CD4-positive, alpha-beta memory T cell (primary cell): ENCODE results near the gene PRKAG2. TPM values are rescaled to one million over a fixed set of nuclear protein-coding genes. Genes with fewer than 3 reads are reported as not detected.

Source experiments
- CTCF ChIA-PET: fragments of 350-600 bp; sonication (Branson Sonifier 250); formaldehyde crosslinking; loops from one replicate; lab custom pipeline; 2021; ENCODE audit warnings: inconsistent platforms; ENCODE audit not compliant: partially characterized antibody; lab: Charles Lee
- POLR2A ChIA-PET: fragments of 350-600 bp; sonication (Branson Sonifier 250); formaldehyde crosslinking; loops from one replicate; lab custom pipeline; 2021; ENCODE audit not compliant: partially characterized antibody; lab: Charles Lee
- DNase-seq, 5 donors: peaks; one replicate each; pipeline versions ENCODE4 v3.0.0 to v3.0.0-alpha.2; 2020 to 2022; ENCODE audit warnings: mixed read lengths in 1 of 5
- H3K27ac ChIP-seq: one replicate; pipeline ENCODE4 v1.7.0; 2013; ENCODE audit warnings: low read depth, low read length
- H3K27me3 ChIP-seq: 2 replicates; pipeline ENCODE4 v1.7.0; 2013; ENCODE audit warnings: mild to moderate bottlenecking, low read length, moderate library complexity; ENCODE audit not compliant: insufficient read depth
- H3K36me3 ChIP-seq: 2 replicates; pipeline ENCODE4 v1.7.0; 2013; ENCODE audit warnings: mild to moderate bottlenecking, low read length, moderate library complexity; ENCODE audit not compliant: insufficient read depth
- H3K4me1 ChIP-seq: 2 replicates; pipeline ENCODE4 v1.7.0; 2013; ENCODE audit warnings: mild to moderate bottlenecking, low read length, moderate library complexity; ENCODE audit not compliant: insufficient read depth
- H3K4me3 ChIP-seq, 2 donors: one replicate each; pipeline ENCODE4 v1.7.0; 2013; ENCODE audit warnings: low read length in 2 of 2, mild to moderate bottlenecking in 1 of 2
- H3K9me3 ChIP-seq, 2 donors: one replicate each; pipeline ENCODE4 v1.7.0; 2013; ENCODE audit warnings: low read length in 2 of 2, control low read depth in 1 of 2; ENCODE audit not compliant: control insufficient read depth in 1 of 2
- H3K27ac Mint-ChIP-seq, 7 donors: one replicate each; pipeline ENCODE4 v1.8.0; 2020 to 2021; ENCODE audit warnings: mixed read lengths in 7 of 7, mild to moderate bottlenecking in 6 of 7, inconsistent platforms in 3 of 7, moderate library complexity in 3 of 7
- H3K27me3 Mint-ChIP-seq, 2 donors: one replicate each; pipeline ENCODE4 v1.8.0; 2020 to 2021; ENCODE audit warnings: mixed read lengths in 2 of 2
- H3K36me3 Mint-ChIP-seq, 2 donors: one replicate each; pipeline ENCODE4 v1.8.0; 2020 to 2021; ENCODE audit warnings: mixed read lengths in 2 of 2, inconsistent platforms in 1 of 2, mild to moderate bottlenecking in 1 of 2
- H3K4me1 Mint-ChIP-seq, 4 donors: one replicate each; pipeline ENCODE4 v1.8.0; 2020 to 2021; ENCODE audit warnings: mixed read lengths in 4 of 4, mild to moderate bottlenecking in 1 of 4
- H3K4me3 Mint-ChIP-seq, 8 donors: one replicate each; pipeline ENCODE4 v1.8.0; 2020 to 2021; ENCODE audit warnings: mixed read lengths in 8 of 8, mild to moderate bottlenecking in 7 of 8, moderate library complexity in 6 of 8, inconsistent platforms in 3 of 8
- H3K9me3 Mint-ChIP-seq, 8 donors: one replicate each; pipeline ENCODE4 v1.8.0; 2020 to 2021; ENCODE audit warnings: mixed read lengths in 8 of 8, mild to moderate bottlenecking in 5 of 8, inconsistent platforms in 3 of 8, moderate library complexity in 1 of 8
- intact Hi-C: fragments of 100-400 bp; cut with micrococcal nuclease; formaldehyde crosslinking; loops from one replicate; pipeline ENCODE4 v1.15.1; 2023
- polyA plus RNA-seq, 2 donors: library from polyadenylated mRNA; unstranded; fragments of 300-500 nt; fragmentation: Illumina TruSeq; gene quantifications; one replicate each; pipeline ENCODE4 v1.2.3, GENCODE V29; 2021
- total RNA-seq, 2 experiments: library from RNA; stranded (reverse); gene quantifications; one replicate each; pipeline ENCODE4 v1.2.3, GENCODE V29; 2021

Gene PRKAG2
- total and polyA plus RNA-seq, 4 experiments from 2014 or later: 27.4 to 61.0 (median 47.4) TPM

- no peak overlapping the region for H3K4me3 ChIP-seq
- no peaks in the 10 kb centered on the region for H3K36me3 ChIP-seq
- intact Hi-C loops: no loop called here
- Mint-ChIP-seq H3K36me3 (peaks cover 4 to 21% of the 10 kb centered on the region in 2 donors), H3K4me3 (no peak overlapping the region), H3K4me1 (peaks cover 6 to 12% (median 9%) of the 10 kb centered on the region in 4 donors), H3K9me3 (no peaks in the 10 kb centered on the region), H3K27ac (peak overlapping the region in 2 of 7 donors; percentile 40 to 70), H3K27me3 (no peaks in the 10 kb centered on the region)
- no peak for DNase-seq
- no peak overlapping the region for H3K27ac ChIP-seq
- H3K4me1 ChIP-seq: no peaks in the 10 kb centered on the region
- H3K27me3 ChIP-seq: no peaks in the 10 kb centered on the region
- CTCF ChIA-PET: no interaction called here
- no peaks in the 10 kb centered on the region for H3K9me3 ChIP-seq
- POLR2A ChIA-PET: no interaction called here
Measured at GRCh38 chr7:151608031-151608551, 268.8 kb downstream of the PRKAG2 start.

- H3K4me3 Mint-ChIP-seq: no peak overlapping the region
- CTCF ChIA-PET: no interaction called here
- Histone ChIP-seq H3K36me3 (no peaks in the 10 kb centered on the region), H3K4me3 (no peak overlapping the region), H3K27ac (no peak overlapping the region), H3K9me3 (no peaks in the 10 kb centered on the region), H3K4me1 (no peaks in the 10 kb centered on the region), H3K27me3 (no peaks in the 10 kb centered on the region)
- intact Hi-C loops: no loop called here
- H3K27me3 Mint-ChIP-seq: no peaks in the 10 kb centered on the region
- peak overlapping the region in 2 of 7 donors; percentile 40 to 62 for H3K27ac Mint-ChIP-seq
- H3K36me3 Mint-ChIP-seq: peaks cover 4 to 24% of the 10 kb centered on the region in 2 donors
- DNase-seq: no peak
- H3K9me3 Mint-ChIP-seq: no peaks in the 10 kb centered on the region
- peaks cover 6 to 12% (median 8%) of the 10 kb centered on the region in 4 donors for H3K4me1 Mint-ChIP-seq
- POLR2A ChIA-PET: no interaction called here
Measured at GRCh38 chr7:151607464-151607867, 269.4 kb downstream of the PRKAG2 start.

- Mint-ChIP-seq H3K9me3 (no peaks in the 10 kb centered on the region), H3K27ac (no peak overlapping the region), H3K36me3 (peaks cover 4 to 15% of the 10 kb centered on the region in 2 donors), H3K4me1 (peaks cover 11 to 20% (median 14%) of the 10 kb centered on the region in 4 donors), H3K27me3 (no peaks in the 10 kb centered on the region), H3K4me3 (no peak overlapping the region)
- Histone ChIP-seq H3K36me3 (no peaks in the 10 kb centered on the region), H3K27ac (no peak overlapping the region), H3K9me3 (no peaks in the 10 kb centered on the region), H3K27me3 (no peaks in the 10 kb centered on the region), H3K4me1 (no peaks in the 10 kb centered on the region), H3K4me3 (no peak overlapping the region)
- ChIA-PET POLR2A (no interaction called here), CTCF (no interaction called here)
- no peak for DNase-seq
- intact Hi-C loops: no loop called here
Measured at GRCh38 chr7:151603951-151604350, 273.0 kb downstream of the PRKAG2 start.

- Mint-ChIP-seq H3K4me1 (peaks cover 13 to 26% (median 17%) of the 10 kb centered on the region in 4 donors), H3K9me3 (no peaks in the 10 kb centered on the region), H3K27ac (no peak overlapping the region), H3K27me3 (no peaks in the 10 kb centered on the region), H3K36me3 (peaks cover 4 to 15% of the 10 kb centered on the region in 2 donors), H3K4me3 (no peak overlapping the region)
- Histone ChIP-seq H3K27ac (no peak overlapping the region), H3K9me3 (no peaks in the 10 kb centered on the region), H3K36me3 (no peaks in the 10 kb centered on the region), H3K4me1 (no peaks in the 10 kb centered on the region), H3K27me3 (no peaks in the 10 kb centered on the region), H3K4me3 (no peak overlapping the region)
- intact Hi-C loops: no loop called here
- ChIA-PET POLR2A (no interaction called here), CTCF (no interaction called here)
- DNase-seq: no peak
Measured at GRCh38 chr7:151601521-151602305, 275.2 kb downstream of the PRKAG2 start.

- peak overlapping the region in 1 of 7 donors; percentile 57 for H3K27ac Mint-ChIP-seq
- H3K4me3 Mint-ChIP-seq: no peak overlapping the region
- peaks cover 4 to 17% of the 10 kb centered on the region in 2 donors for H3K36me3 Mint-ChIP-seq
- no peak overlapping the region for H3K27ac ChIP-seq
- no peaks in the 10 kb centered on the region for H3K27me3 Mint-ChIP-seq
- DNase-seq: no peak
- H3K36me3 ChIP-seq: no peaks in the 10 kb centered on the region
- no peaks in the 10 kb centered on the region for H3K4me1 ChIP-seq
- no peaks in the 10 kb centered on the region for H3K27me3 ChIP-seq
- H3K9me3 Mint-ChIP-seq: no peaks in the 10 kb centered on the region
- POLR2A ChIA-PET: no interaction called here
- CTCF ChIA-PET: interaction anchor here (1.3 kb wide), 1 partner anchor 49 kb away, joined by 3 read pairs; no protein-coding TSS in a partner anchor
- H3K4me1 Mint-ChIP-seq: peaks cover 14 to 27% (median 18%) of the 10 kb centered on the region in 4 donors
- H3K4me3 ChIP-seq: no peak overlapping the region
- H3K9me3 ChIP-seq: no peaks in the 10 kb centered on the region
- intact Hi-C loops: no loop called here
Measured at GRCh38 chr7:151600331-151600730, 276.6 kb downstream of the PRKAG2 start.

GRCh38 chr7:151599401-151600227 is 277.3 kb downstream of the PRKAG2 start:
- no peak overlapping the region for H3K4me3 ChIP-seq
- H3K27me3 ChIP-seq: no peaks in the 10 kb centered on the region
- H3K4me1 ChIP-seq: no peaks in the 10 kb centered on the region
- Mint-ChIP-seq H3K4me3 (no peak overlapping the region), H3K4me1 (peaks cover 14 to 26% (median 18%) of the 10 kb centered on the region in 4 donors), H3K36me3 (peaks cover 4 to 17% of the 10 kb centered on the region in 2 donors), H3K9me3 (no peaks in the 10 kb centered on the region), H3K27me3 (no peaks in the 10 kb centered on the region), H3K27ac (peak overlapping the region in 3 of 7 donors; percentile 42 to 77 (median 57))
- H3K9me3 ChIP-seq: no peaks in the 10 kb centered on the region
- no peak overlapping the region for H3K27ac ChIP-seq
- peaks cover 1% of the 10 kb centered on the region for H3K36me3 ChIP-seq
- intact Hi-C loops: no loop called here
- DNase-seq: no peak
- POLR2A ChIA-PET: no interaction called here
- CTCF ChIA-PET: interaction anchor here (1.3 kb wide), 1 partner anchor 49 kb away, joined by 3 read pairs; no protein-coding TSS in a partner anchor
